IMR-90 (cell line): ENCODE results near the gene SLC15A3. TPM values are rescaled to one million over a fixed set of nuclear protein-coding genes. Genes with fewer than 3 reads are reported as not detected.

Experiments used
- ATAC-seq: fragments of 200-7000 bp; cut with Tn5 transposase; 2 replicates; pipeline ENCODE4 v1.9.1; 2020; ENCODE audit warnings: low read depth, mild to moderate bottlenecking, moderate library complexity
- BruUV-seq: library from RNA; stranded (reverse); fragments of 400-500 nt; replicated peaks from 2 replicates; lab custom pipeline; 2021; lab: Mats Ljungman, UMichigan
- CTCF ChIA-PET: fragments of 300-600 bp; formaldehyde crosslinking; extraction: SDS; loops from one replicate; lab custom pipeline; 2021; ENCODE audit warnings: antibody characterized with exemption; lab: Yijun Ruan, JAX
- POLR2A ChIA-PET: fragments of 300-600 bp; sonication (Branson Sonifier 250); formaldehyde crosslinking; loops from one replicate; lab custom pipeline; 2022; ENCODE audit warnings: antibody characterized with exemption; ENCODE audit not compliant: unreplicated experiment; lab: Charles Lee
- DNase-seq: peaks from one replicate; pipeline ENCODE4 v3.0.0; 2013
- H2AFZ ChIP-seq: replicated peaks from 2 replicates; pipeline ENCODE3; 2013; ENCODE audit warnings: low read length, mild to moderate bottlenecking; ENCODE audit not compliant: poor library complexity
- H2AK5ac ChIP-seq: 2 replicates; pipeline ENCODE4 v1.6.1; 2013; ENCODE audit warnings: low read depth, low read length, inconsistent platforms
- H2AK9ac ChIP-seq: replicated peaks from 2 replicates; pipeline ENCODE3; 2013; ENCODE audit warnings: mild to moderate bottlenecking, low read depth, low read length, moderate library complexity; ENCODE audit not compliant: poor library complexity
- H2BK120ac ChIP-seq: 2 replicates; pipeline ENCODE4 v1.6.1; 2013; ENCODE audit warnings: low read depth, low read length, inconsistent platforms
- H2BK15ac ChIP-seq: 3 replicates; pipeline ENCODE4 v1.6.1; 2013; ENCODE audit warnings: low read depth, low read length, inconsistent platforms
- H2BK20ac ChIP-seq: 2 replicates; pipeline ENCODE4 v1.6.1; 2013; ENCODE audit warnings: low read depth, mild to moderate bottlenecking, inconsistent platforms, low read length, moderate library complexity
- H2BK5ac ChIP-seq: 2 replicates; pipeline ENCODE4 v1.6.1; 2013; ENCODE audit warnings: mild to moderate bottlenecking, low read depth, low read length, inconsistent platforms; ENCODE audit not compliant: poor library complexity, severe bottlenecking
- H3K14ac ChIP-seq: replicated peaks from 2 replicates; pipeline ENCODE4 v1.6.1; 2013; ENCODE audit warnings: low read depth, low read length, inconsistent platforms
- H3K18ac ChIP-seq: 2 replicates; pipeline ENCODE4 v1.6.1; 2013; ENCODE audit warnings: low read depth, low read length, control low read depth
- H3K23ac ChIP-seq: 2 replicates; pipeline ENCODE4 v1.6.1; 2013; ENCODE audit warnings: low read depth, low read length, inconsistent platforms
- H3K27ac ChIP-seq: 2 replicates; pipeline ENCODE4 v1.5.1; 2013; ENCODE audit warnings: mild to moderate bottlenecking, control low read depth, low read length; ENCODE audit not compliant: insufficient read depth
- H3K27me3 ChIP-seq: 2 replicates; pipeline ENCODE4 v1.6.1; 2013; ENCODE audit warnings: low read length; ENCODE audit not compliant: control insufficient read depth, insufficient read depth
- H3K36me3 ChIP-seq: 2 replicates; pipeline ENCODE4 v1.6.1; 2013; ENCODE audit warnings: low read length, mixed read lengths; ENCODE audit not compliant: control insufficient read depth, insufficient read depth
- H3K4ac ChIP-seq: 2 replicates; pipeline ENCODE4 v1.6.1; 2013; ENCODE audit warnings: low read depth, low read length, inconsistent platforms
- H3K4me1 ChIP-seq: 2 replicates; pipeline ENCODE4 v1.6.1; 2013; ENCODE audit warnings: low read length, mixed read lengths; ENCODE audit not compliant: control insufficient read depth, insufficient read depth
- H3K4me2 ChIP-seq: 2 replicates; pipeline ENCODE4 v1.6.1; 2013; ENCODE audit warnings: low read depth, mild to moderate bottlenecking, control low read depth, low read length, moderate library complexity
- H3K4me3 ChIP-seq: 2 replicates; pipeline ENCODE4 v1.5.1; 2013; ENCODE audit warnings: low read depth, mild to moderate bottlenecking, control low read depth, low read length, moderate library complexity; ENCODE audit not compliant: insufficient read depth
- H3K56ac ChIP-seq: 2 replicates; pipeline ENCODE4 v1.6.1; 2013; ENCODE audit warnings: low read length, inconsistent platforms; ENCODE audit not compliant: insufficient read depth; ENCODE audit errors: extremely low read depth
- H3K79me1 ChIP-seq, 2 experiments: 2 replicates each; pipeline ENCODE4 v1.6.1; 2013; ENCODE audit warnings: low read length in 2 of 2, inconsistent platforms in 1 of 2, low read depth in 1 of 2
- H3K9ac ChIP-seq: 2 replicates; pipeline ENCODE4 v1.6.1; 2013; ENCODE audit warnings: low read depth, low read length, control low read depth
- H3K9me1 ChIP-seq: 2 replicates; pipeline ENCODE4 v1.6.1; 2013; ENCODE audit warnings: low read length, inconsistent platforms; ENCODE audit not compliant: insufficient read depth
- H3K9me3 ChIP-seq: 2 replicates; pipeline ENCODE4 v1.6.1; 2013; ENCODE audit warnings: low read length; ENCODE audit not compliant: control insufficient read depth, insufficient read depth
- H4K20me1 ChIP-seq: 2 replicates; pipeline ENCODE4 v1.6.1; 2013; ENCODE audit warnings: low read length, inconsistent platforms; ENCODE audit not compliant: insufficient read depth
- H4K5ac ChIP-seq: 2 replicates; pipeline ENCODE4 v1.6.1; 2013; ENCODE audit warnings: mild to moderate bottlenecking, low read depth, low read length, control low read depth
- H4K8ac ChIP-seq, 2 experiments: 2 replicates each; pipeline ENCODE4 v1.6.1; 2013; ENCODE audit warnings: low read depth in 2 of 2, low read length in 2 of 2, control low read depth in 1 of 2, inconsistent platforms in 1 of 2
- H4K91ac ChIP-seq: 2 replicates; pipeline ENCODE4 v1.6.1; 2013; ENCODE audit warnings: low read depth, low read length, inconsistent platforms; ENCODE audit not compliant: insufficient read depth
- MXI1 ChIP-seq: IDR thresholded peaks from 2 replicates; pipeline ENCODE4 v1.6.1; 2012; ENCODE audit warnings: low read depth, mild to moderate bottlenecking, low read length, moderate library complexity, borderline replicate concordance
- RAD21 ChIP-seq: IDR thresholded peaks from 2 replicates; pipeline ENCODE4 v1.6.1; 2012; ENCODE audit warnings: low read length, improper control_type of control experiment
- SMC3 ChIP-seq: fragments of 150-350 bp; IDR thresholded peaks from 2 replicates; pipeline ENCODE4 v1.6.1; 2016; ENCODE audit warnings: low read depth, mild to moderate bottlenecking, antibody characterized with exemption, low read length, moderate library complexity
- WGBS, 2 experiments: methylation state at CpG; one replicate each; pipeline versions ENCODE4 v1.1.5 to v1.1.7; 2013; ENCODE audit warnings: missing lambda C conversion rate in 2 of 2; ENCODE audit not compliant: insufficient read length in 1 of 2; ENCODE audit errors: extremely low coverage in 2 of 2; 5-methylcytosine and 5-hydroxymethylcytosine counted together
- dilution Hi-C: fragments of 300-500 bp; cut with HindIII; formaldehyde crosslinking; loops from one replicate; pipeline ENCODE4 v1.14.3; 2018; ENCODE audit warnings: low sequenced_read_pairs; ENCODE audit not compliant: unreplicated experiment
- in situ Hi-C: fragments of 300-500 bp; cut with MboI; formaldehyde crosslinking; loops from 3 replicates; pipeline ENCODE4 v1.14.3; 2019; ENCODE audit warnings: low sequenced_read_pairs, inconsistent platforms, mixed read lengths
- intact Hi-C: fragments of 100-400 bp; cut with micrococcal nuclease; formaldehyde crosslinking; loops from 2 replicates; pipeline ENCODE4 v1.10.0; 2022
- polyA plus RNA-seq, 3 experiments: library from polyadenylated mRNA; depleted of rRNA; stranded (reverse); fragments of >200 nt; gene quantifications; 2 replicates each; pipeline ENCODE4 v1.2.3, GENCODE V29; 2012; ENCODE audit warnings: low replicate concordance in 1 of 3
- total RNA-seq: library from RNA; depleted of rRNA; stranded (reverse); fragments of >200 nt; gene quantifications from 2 replicates; pipeline ENCODE4 v1.2.3, GENCODE V29; 2012
- TF ChIP-seq, protein P1 (sequence below): conservative IDR thresholded peaks from 2 replicates; pipeline ENCODE4 v1.5.1; 2012; ENCODE audit warnings: mild to moderate bottlenecking, low read depth, low read length, improper control_type of control experiment

SLC15A3 gene
- total and polyA plus RNA-seq, 2 of the 4 experiments (the other 2 are of a cell fraction) = 3.2 to 4.4 TPM

GRCh38 chr11:60970369-60970774 is 18.4 kb upstream of the SLC15A3 start:
- Histone ChIP-seq H2AK5ac (no peak overlapping the region), H2BK120ac (no peak overlapping the region), H3K36me3 (no peaks in the 10 kb centered on the region), H4K91ac (no peak overlapping the region), H3K14ac (no peak overlapping the region), H3K23ac (no peak overlapping the region), H4K5ac (no peak overlapping the region), H3K9ac (no peak overlapping the region), H4K20me1 (no peaks in the 10 kb centered on the region), H2BK20ac (no peak overlapping the region), H3K4me1 (no peaks in the 10 kb centered on the region), H3K18ac (no peak overlapping the region), H3K27me3 (peaks cover 45% of the 10 kb centered on the region), H3K79me1 (no peaks in the 10 kb centered on the region), H3K56ac (no peak overlapping the region), H3K9me3 (no peaks in the 10 kb centered on the region; the same call in 1 of the 2 replicates), H3K9me1 (no peaks in the 10 kb centered on the region; the same call in 1 of the 2 replicates), H3K27ac (no peak overlapping the region), H3K4ac (no peak overlapping the region), H4K8ac (no peak overlapping the region), H3K4me3 (no peak overlapping the region), H2AFZ (no peak overlapping the region), H2BK5ac (no peak overlapping the region), H2AK9ac (no peak overlapping the region), H2BK15ac (no peak overlapping the region), H3K4me2 (no peak overlapping the region)
- ATAC-seq (peak; percentile 97), DNase-seq (peak; percentile 29)
- intact Hi-C loops (loop anchor here (1.0 to 2.0 kb wide), 3 partner anchors 158 to 217 kb away; no protein-coding TSS in a partner anchor), in situ Hi-C loops (no loop called here), dilution Hi-C loops (no loop called here)
- peak; percentile 90 for TF ChIP-seq SMC3
- TF ChIP-seq RAD21 = peak; percentile 72
- no peak for TF ChIP-seq MXI1
- TF ChIP-seq, protein P1, sequence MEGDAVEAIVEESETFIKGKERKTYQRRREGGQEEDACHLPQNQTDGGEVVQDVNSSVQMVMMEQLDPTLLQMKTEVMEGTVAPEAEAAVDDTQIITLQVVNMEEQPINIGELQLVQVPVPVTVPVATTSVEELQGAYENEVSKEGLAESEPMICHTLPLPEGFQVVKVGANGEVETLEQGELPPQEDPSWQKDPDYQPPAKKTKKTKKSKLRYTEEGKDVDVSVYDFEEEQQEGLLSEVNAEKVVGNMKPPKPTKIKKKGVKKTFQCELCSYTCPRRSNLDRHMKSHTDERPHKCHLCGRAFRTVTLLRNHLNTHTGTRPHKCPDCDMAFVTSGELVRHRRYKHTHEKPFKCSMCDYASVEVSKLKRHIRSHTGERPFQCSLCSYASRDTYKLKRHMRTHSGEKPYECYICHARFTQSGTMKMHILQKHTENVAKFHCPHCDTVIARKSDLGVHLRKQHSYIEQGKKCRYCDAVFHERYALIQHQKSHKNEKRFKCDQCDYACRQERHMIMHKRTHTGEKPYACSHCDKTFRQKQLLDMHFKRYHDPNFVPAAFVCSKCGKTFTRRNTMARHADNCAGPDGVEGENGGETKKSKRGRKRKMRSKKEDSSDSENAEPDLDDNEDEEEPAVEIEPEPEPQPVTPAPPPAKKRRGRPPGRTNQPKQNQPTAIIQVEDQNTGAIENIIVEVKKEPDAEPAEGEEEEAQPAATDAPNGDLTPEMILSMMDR = peak; percentile 73
- 0% methylated on average over 1 of the region's 9 CpGs; no CpG with 5 or more reads in 1 of the 2 experiments for WGBS, 2 experiments
- POLR2A ChIA-PET = no interaction called here
- BruUV-seq = no TSS peak
- CTCF ChIA-PET = interaction anchor here (0.9 to 1.5 kb wide), 3 partner anchors 17 to 218 kb away, joined by 3 to 8 read pairs (median 3); no protein-coding TSS in a partner anchor
